Endothelial cell of umbilical vein (primary cell): ENCODE measurements around the gene NDST3. TPM values are rescaled to one million over a fixed set of nuclear protein-coding genes. Genes with fewer than 3 reads are reported as not detected.

Source experiments
- BruUV-seq: library from RNA; stranded (reverse); fragments of 400-500 nt; replicated peaks from 2 replicates; lab custom pipeline; 2021; lab: Mats Ljungman, UMichigan
- CTCF ChIA-PET: fragments of 300-600, 350-600 bp; sonication (Branson Sonifier 250); formaldehyde crosslinking; loops from one replicate; lab custom pipeline; 2021; ENCODE audit warnings: antibody characterized with exemption, inconsistent platforms; lab: Charles Lee
- POLR2A ChIA-PET: fragments of 300-600, 350-600 bp; sonication (Branson Sonifier 250); formaldehyde crosslinking; loops from one replicate; lab custom pipeline; 2021; ENCODE audit warnings: antibody characterized with exemption, inconsistent platforms; lab: Charles Lee
- DNase-seq: peaks from one replicate; pipeline ENCODE4 v3.0.0-alpha.2; 2011; ENCODE audit warnings: low read depth, low spot score
- FAIRE-seq: peaks from 2 replicates; lab custom pipeline; 2011; peaks lifted over from hg19 to GRCh38; lab: Jason Lieb, UNC
- H2AFZ ChIP-seq: 2 replicates; pipeline ENCODE4 v1.6.0; 2012; ENCODE audit warnings: low read depth, low read length, control low read depth, inconsistent platforms
- H3K27ac ChIP-seq: 2 replicates; pipeline ENCODE4 v1.5.1; 2011; ENCODE audit warnings: low read depth, mild to moderate bottlenecking, control low read depth, low read length, moderate library complexity; ENCODE audit not compliant: insufficient read depth
- H3K27me3 ChIP-seq, 2 experiments: 2 replicates each; pipeline versions ENCODE4 v1.6.0 to v1.6.1; 2011; ENCODE audit warnings: low read length in 2 of 2, mixed read lengths in 1 of 2; ENCODE audit not compliant: control insufficient read depth in 2 of 2, insufficient read depth in 2 of 2
- H3K36me3 ChIP-seq, 2 experiments: 2 replicates in 1 of 2; 3 replicates in 1 of 2; pipeline ENCODE4 v1.5.1; 2011; ENCODE audit warnings: low read length in 2 of 2, mild to moderate bottlenecking in 1 of 2, moderate library complexity in 1 of 2; ENCODE audit not compliant: control insufficient read depth in 2 of 2, insufficient read depth in 2 of 2; ENCODE audit errors: extremely low read depth in 1 of 2
- H3K4me1 ChIP-seq: 3 replicates; pipeline ENCODE4 v1.5.1; 2011; ENCODE audit warnings: mild to moderate bottlenecking, low read length; ENCODE audit not compliant: control insufficient read depth, insufficient read depth; ENCODE audit errors: extremely low read depth
- H3K4me2 ChIP-seq: 2 replicates; pipeline ENCODE4 v1.6.1; 2011; ENCODE audit warnings: low read length, control low read depth, mixed read lengths; ENCODE audit not compliant: insufficient read depth
- H3K4me3 ChIP-seq, 3 experiments: fragments of 200-600 bp in 1 of 3; sonication (generic), shearing (Covaris generic) in 1 of 3; replicated peaks in 1 of 3; 2 replicates each; pipeline ENCODE4 v1.5.1; 2011 to 2016; ENCODE audit warnings: control low read depth in 3 of 3, low read length in 3 of 3, mild to moderate bottlenecking in 2 of 3, inconsistent platforms in 1 of 3, low read depth in 1 of 3, moderate library complexity in 1 of 3; ENCODE audit not compliant: insufficient read depth in 1 of 3
- H3K79me2 ChIP-seq: 2 replicates; pipeline ENCODE4 v1.6.0; 2012; ENCODE audit warnings: low read length, inconsistent platforms; ENCODE audit not compliant: control insufficient read depth, insufficient read depth
- H3K9ac ChIP-seq: replicated peaks from 2 replicates; pipeline ENCODE3; 2011; ENCODE audit warnings: low read length, control low read depth; ENCODE audit not compliant: insufficient read depth; ENCODE audit errors: extremely low read depth
- H3K9me1 ChIP-seq: replicated peaks from 3 replicates; pipeline ENCODE4 v1.6.0; 2011; ENCODE audit warnings: mild to moderate bottlenecking, low read length; ENCODE audit not compliant: control insufficient read depth, insufficient read depth; ENCODE audit errors: extremely low read depth
- H3K9me3 ChIP-seq: replicated peaks from 2 replicates; pipeline ENCODE4 v1.5.1; 2012; ENCODE audit warnings: low read length, inconsistent platforms; ENCODE audit not compliant: control insufficient read depth, insufficient read depth
- H4K20me1 ChIP-seq: replicated peaks from 2 replicates; pipeline ENCODE3; 2011; ENCODE audit warnings: mild to moderate bottlenecking, low read length; ENCODE audit not compliant: control insufficient read depth, insufficient read depth; ENCODE audit errors: extremely low read depth
- EZH2 ChIP-seq: IDR thresholded peaks from 2 replicates; pipeline ENCODE4 v1.6.1; 2012; ENCODE audit warnings: borderline replicate concordance, low read depth, mild to moderate bottlenecking, moderate library complexity, low read length, inconsistent platforms; ENCODE audit not compliant: severe bottlenecking
- FOS ChIP-seq: IDR thresholded peaks from 2 replicates; pipeline ENCODE4 v1.6.1; 2011; ENCODE audit warnings: mild to moderate bottlenecking, low read length, moderate library complexity, borderline replicate concordance; ENCODE audit not compliant: insufficient read depth
- GATA2 ChIP-seq: IDR thresholded peaks from 2 replicates; pipeline ENCODE4 v1.7.0; 2011; ENCODE audit warnings: low read depth, mild to moderate bottlenecking, moderate library complexity, mixed read lengths, low read length; ENCODE audit not compliant: insufficient read length, insufficient read depth
- JUN ChIP-seq: IDR thresholded peaks from 2 replicates; pipeline ENCODE4 v1.6.1; 2011; ENCODE audit warnings: borderline replicate concordance, low read depth; ENCODE audit not compliant: insufficient read length, insufficient read depth
- MYC ChIP-seq: IDR thresholded peaks from one replicate; pipeline ENCODE4 v1.6.1; 2011; ENCODE audit warnings: mild to moderate bottlenecking, low read depth, low read length
- POLR2A ChIP-seq: IDR thresholded peaks from 2 replicates; pipeline ENCODE4 v1.6.1; 2012; ENCODE audit warnings: low read depth, mild to moderate bottlenecking, control low read depth, low read length
- POLR2AphosphoS5 ChIP-seq: IDR thresholded peaks from 2 replicates; pipeline ENCODE4 v1.6.1; 2012; ENCODE audit warnings: low read depth, mild to moderate bottlenecking, control low read depth, low read length, moderate library complexity; ENCODE audit not compliant: insufficient read depth
- dilution Hi-C: fragments of 300-500 bp; cut with MboI; formaldehyde crosslinking; loops from one replicate; pipeline ENCODE4 v1.15.0; 2019; ENCODE audit warnings: low sequenced_read_pairs; ENCODE audit not compliant: extremely low pct_ligation_motif_present
- intact Hi-C: fragments of 100-400 bp; cut with micrococcal nuclease; formaldehyde crosslinking; loops from one replicate; pipeline ENCODE4 v1.10.0; 2022
- polyA plus RNA-seq, 4 experiments: library from polyadenylated mRNA; depleted of rRNA in 3 of 4; stranded (reverse) in 3 of 4; unstranded in 1 of 4; fragments of >200 nt; gene quantifications; 2 replicates each; pipeline versions ENCODE4 v1.2.1 to v1.2.3, GENCODE V29; 2011 to 2012; ENCODE audit warnings: missing spikeins in 1 of 4
- total RNA-seq: library from RNA; stranded (reverse); gene quantifications from 2 replicates; pipeline ENCODE4 v1.2.3, GENCODE V29; 2021
- TF ChIP-seq, protein P1 (sequence below): IDR thresholded peaks from 2 replicates; pipeline ENCODE4 v1.6.1; 2011; ENCODE audit not compliant: insufficient read depth, insufficient read length
- TF ChIP-seq, protein P2 (sequence below), 2 donors: IDR thresholded peaks; 1 replicate in 1 of 2; 2 replicates in 1 of 2; pipeline ENCODE4 v1.5.1; 2011; ENCODE audit warnings: low read length in 2 of 2, mild to moderate bottlenecking in 2 of 2, moderate library complexity in 2 of 2, control low read depth in 1 of 2, inconsistent platforms in 1 of 2, low read depth in 1 of 2; ENCODE audit not compliant: insufficient read depth in 1 of 2; ENCODE audit errors: extremely low read depth in 1 of 2

NDST3 gene
- total and polyA plus RNA-seq, 2 donors (not counting 3 experiments of a cell fraction or from before 2014, with no cell fraction given) = 0.04 TPM; not detected in 1

DNA sequence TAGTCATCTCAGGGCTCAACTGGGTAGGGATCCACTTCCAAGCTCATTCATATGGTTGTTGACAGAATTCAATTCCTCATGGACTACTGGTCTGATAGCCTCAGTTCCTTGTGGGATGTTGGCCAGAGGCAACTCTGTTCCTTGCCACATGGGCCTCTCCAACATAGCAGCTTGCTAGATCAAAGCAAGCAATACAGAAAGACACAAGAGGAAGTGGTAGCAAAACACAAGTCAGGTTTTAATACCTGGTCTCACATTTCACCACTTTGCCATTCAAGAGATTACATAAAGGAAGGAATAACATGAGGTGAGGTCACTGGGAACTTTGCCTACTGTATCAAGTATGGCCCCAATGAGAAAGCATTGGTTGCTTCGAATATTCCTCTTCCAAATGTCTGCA, 239.4 kb downstream of the NDST3 start:
- H2AFZ ChIP-seq = no peak overlapping the region
- ChIA-PET POLR2A (no interaction called here), CTCF (interaction anchor here (1.0 kb wide), 1 partner anchor 1139 kb away, joined by 3 read pairs; no protein-coding TSS in a partner anchor)
- peaks cover 16 to 27% of the 10 kb centered on the region in 2 experiments for H3K27me3 ChIP-seq
- DNase-seq (no peak), FAIRE-seq (no peak)
- TF ChIP-seq FOS (no peak), EZH2 (no peak), JUN (no peak), MYC (no peak), POLR2AphosphoS5 (no peak), GATA2 (no peak), POLR2A (no peak)
- TF ChIP-seq, protein P1, sequence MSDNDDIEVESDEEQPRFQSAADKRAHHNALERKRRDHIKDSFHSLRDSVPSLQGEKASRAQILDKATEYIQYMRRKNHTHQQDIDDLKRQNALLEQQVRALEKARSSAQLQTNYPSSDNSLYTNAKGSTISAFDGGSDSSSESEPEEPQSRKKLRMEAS = no peak
- TF ChIP-seq, protein P2, sequence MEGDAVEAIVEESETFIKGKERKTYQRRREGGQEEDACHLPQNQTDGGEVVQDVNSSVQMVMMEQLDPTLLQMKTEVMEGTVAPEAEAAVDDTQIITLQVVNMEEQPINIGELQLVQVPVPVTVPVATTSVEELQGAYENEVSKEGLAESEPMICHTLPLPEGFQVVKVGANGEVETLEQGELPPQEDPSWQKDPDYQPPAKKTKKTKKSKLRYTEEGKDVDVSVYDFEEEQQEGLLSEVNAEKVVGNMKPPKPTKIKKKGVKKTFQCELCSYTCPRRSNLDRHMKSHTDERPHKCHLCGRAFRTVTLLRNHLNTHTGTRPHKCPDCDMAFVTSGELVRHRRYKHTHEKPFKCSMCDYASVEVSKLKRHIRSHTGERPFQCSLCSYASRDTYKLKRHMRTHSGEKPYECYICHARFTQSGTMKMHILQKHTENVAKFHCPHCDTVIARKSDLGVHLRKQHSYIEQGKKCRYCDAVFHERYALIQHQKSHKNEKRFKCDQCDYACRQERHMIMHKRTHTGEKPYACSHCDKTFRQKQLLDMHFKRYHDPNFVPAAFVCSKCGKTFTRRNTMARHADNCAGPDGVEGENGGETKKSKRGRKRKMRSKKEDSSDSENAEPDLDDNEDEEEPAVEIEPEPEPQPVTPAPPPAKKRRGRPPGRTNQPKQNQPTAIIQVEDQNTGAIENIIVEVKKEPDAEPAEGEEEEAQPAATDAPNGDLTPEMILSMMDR (IDR thresholded peaks at IDR 0.05; ENCODE audit: extremely low read depth in 1 of 2, insufficient read depth in 1 of 2, low read depth in 1 of 2, low read length in 2 of 2) = no peak
- H3K9me1 ChIP-seq = no peaks in the 10 kb centered on the region
- intact Hi-C loops (loop anchor here (5.0 to 10.0 kb wide), 2 partner anchors 411 to 1916 kb away; partner anchors contain the start of gene METTL14), dilution Hi-C loops (no loop called here)
- no TSS peak for BruUV-seq
- no peak overlapping the region for H3K27ac ChIP-seq
- no peak overlapping the region for H3K9ac ChIP-seq
- H3K4me2 ChIP-seq = no peak overlapping the region
- H3K4me1 ChIP-seq = no peaks in the 10 kb centered on the region
- no peaks in the 10 kb centered on the region for H3K36me3 ChIP-seq
- H3K79me2 ChIP-seq = peaks cover under 1% of the 10 kb centered on the region
- H3K9me3 ChIP-seq = no peaks in the 10 kb centered on the region
- H4K20me1 ChIP-seq = no peaks in the 10 kb centered on the region
- no peak overlapping the region for H3K4me3 ChIP-seq
